SK-N-SH (cell line): Measurements from ENCODE around the gene SOCS3. TPM values are rescaled to one million over a fixed set of nuclear protein-coding genes. Genes with fewer than 3 reads are reported as not detected.

Experiments used
- CTCF ChIA-PET: fragments of 300-600, 350-600 bp; formaldehyde crosslinking; extraction: SDS; loops from one replicate; lab custom pipeline; 2021; lab: Yijun Ruan, JAX
- POLR2A ChIA-PET: fragments of 350-600 bp; sonication (Branson Sonifier 250); formaldehyde crosslinking; extraction: SDS; loops from one replicate; lab custom pipeline; 2020; ENCODE audit warnings: antibody characterized with exemption, inconsistent platforms; lab: Yijun Ruan, JAX
- DNase-seq: peaks from one replicate; pipeline ENCODE4 v3.0.0; 2012
- H2AFZ ChIP-seq: fragments of 200-600 bp; sonication (generic); 2 replicates; pipeline ENCODE4 v1.8.1; 2016; ENCODE audit warnings: antibody characterized with exemption, mild to moderate bottlenecking, low read depth
- H3F3A ChIP-seq: fragments of 200-600 bp; sonication (generic); replicated peaks from 2 replicates; pipeline ENCODE3; 2016; ENCODE audit warnings: antibody characterized with exemption, mild to moderate bottlenecking; ENCODE audit not compliant: insufficient read depth
- H3K27ac ChIP-seq, 2 experiments: fragments of 200-500 bp in 1 of 2; fragments of 200-600 bp in 1 of 2; sonication (Bioruptor generic) in 1 of 2; sonication (generic), shearing (Covaris generic) in 1 of 2; 2 replicates each; pipeline versions ENCODE4 v1.5.1 to v1.6.1; 2014 to 2016; ENCODE audit warnings: low read depth in 2 of 2, inconsistent platforms in 1 of 2, low read length in 1 of 2, mild to moderate bottlenecking in 1 of 2, mixed read lengths in 1 of 2
- H3K27me3 ChIP-seq: fragments of 200-600 bp; sonication (generic), shearing (Covaris generic); 2 replicates; pipeline ENCODE4 v1.6.1; 2016; ENCODE audit warnings: mixed run types; ENCODE audit not compliant: insufficient read depth
- H3K36me3 ChIP-seq, 2 experiments: fragments of 200-500 bp in 1 of 2; fragments of 200-600 bp in 1 of 2; sonication (Bioruptor generic) in 1 of 2; sonication (generic) in 1 of 2; replicated peaks in 1 of 2; 2 replicates each; pipeline versions ENCODE3 to v1.5.1; 2014 to 2016; ENCODE audit warnings: low read length in 1 of 2, mild to moderate bottlenecking in 1 of 2; ENCODE audit not compliant: insufficient read depth in 2 of 2, control insufficient read depth in 1 of 2
- H3K4me1 ChIP-seq, 2 experiments: fragments of 200-500 bp in 1 of 2; fragments of 200-600 bp in 1 of 2; sonication (Bioruptor generic) in 1 of 2; sonication (generic), shearing (Covaris generic) in 1 of 2; 2 replicates each; pipeline versions ENCODE4 v1.5.1 to v1.6.1; 2014 to 2016; ENCODE audit warnings: low read depth in 1 of 2, low read length in 1 of 2, mixed run types in 1 of 2; ENCODE audit not compliant: insufficient read depth in 2 of 2, control insufficient read depth in 1 of 2
- H3K4me2 ChIP-seq: fragments of 200-600 bp; sonication (generic), shearing (Covaris generic); 2 replicates; pipeline ENCODE4 v1.6.1; 2017; ENCODE audit warnings: mixed run types
- H3K4me3 ChIP-seq, 2 experiments: fragments of 200-500 bp in 1 of 2; fragments of 200-600 bp in 1 of 2; sonication (Bioruptor generic) in 1 of 2; sonication (generic), shearing (Covaris generic) in 1 of 2; 2 replicates each; pipeline versions ENCODE4 v1.5.1 to v1.8.1; 2014 to 2016; ENCODE audit warnings: low read depth in 2 of 2, inconsistent platforms in 1 of 2, low read length in 1 of 2, mild to moderate bottlenecking in 1 of 2, mixed read lengths in 1 of 2, moderate library complexity in 1 of 2
- H3K79me2 ChIP-seq: fragments of 200-600 bp; sonication (generic); 2 replicates; pipeline ENCODE4 v1.8.1; 2017; ENCODE audit warnings: mild to moderate bottlenecking; ENCODE audit not compliant: insufficient read depth
- H3K9ac ChIP-seq: fragments of 200-600 bp; sonication (generic); 2 replicates; pipeline ENCODE4 v1.6.1; 2017; ENCODE audit warnings: mixed run types
- H3K9me2 ChIP-seq: fragments of 200-600 bp; sonication (generic); 2 replicates; pipeline ENCODE4 v1.6.1; 2017; ENCODE audit warnings: mixed run types
- H3K9me3 ChIP-seq: fragments of 200-600 bp; sonication (generic); 2 replicates; pipeline ENCODE4 v1.6.1; 2017; ENCODE audit warnings: mixed run types, mild to moderate bottlenecking, moderate library complexity
- H4K20me1 ChIP-seq: fragments of 200-600 bp; sonication (generic); 2 replicates; pipeline ENCODE4 v1.6.1; 2017; ENCODE audit warnings: mild to moderate bottlenecking, mixed run types; ENCODE audit not compliant: insufficient read depth
- CHD2 ChIP-seq: fragments of 150-350 bp; IDR thresholded peaks from 2 replicates; pipeline ENCODE4 v1.6.1; 2018; ENCODE audit warnings: low read length; ENCODE audit not compliant: partially characterized antibody
- CTCF ChIP-seq: fragments of 200-600 bp; sonication (generic); IDR thresholded peaks from 2 replicates; pipeline ENCODE4 v1.6.1; 2017; ENCODE audit warnings: antibody characterized with exemption, mild to moderate bottlenecking, moderate library complexity
- EP300 ChIP-seq, 2 experiments: IDR thresholded peaks; 2 replicates each; pipeline versions ENCODE4 v1.4.0 to v1.6.1; 2012; ENCODE audit warnings: borderline replicate concordance in 1 of 2, low read depth in 1 of 2, low read length in 1 of 2
- IRF3 ChIP-seq: fragments of 150-350 bp; IDR thresholded peaks from 2 replicates; pipeline ENCODE4 v1.6.1; 2016; ENCODE audit warnings: mild to moderate bottlenecking, low read depth, low read length
- MAX ChIP-seq: IDR thresholded peaks from 2 replicates; pipeline ENCODE4 v1.4.0; 2012; ENCODE audit warnings: low read depth
- NFIC ChIP-seq: IDR thresholded peaks from 2 replicates; pipeline ENCODE4 v1.4.0; 2012; ENCODE audit warnings: borderline replicate concordance
- PBX3 ChIP-seq: IDR thresholded peaks from 2 replicates; pipeline ENCODE4; 2012
- POLR2AphosphoS5 ChIP-seq: IDR thresholded peaks from 2 replicates; pipeline ENCODE4 v1.6.1; 2012; ENCODE audit warnings: low read depth, low read length
- RCOR1 ChIP-seq: fragments of 150-350 bp; IDR thresholded peaks from 2 replicates; pipeline ENCODE4 v1.6.1; 2017; ENCODE audit warnings: antibody characterized with exemption, low read length
- SMC3 ChIP-seq: IDR thresholded peaks from 2 replicates; pipeline ENCODE4 v1.6.1; 2012; ENCODE audit warnings: low read depth, low read length, improper control_type of control experiment
- TAF1 ChIP-seq: IDR thresholded peaks from 2 replicates; pipeline ENCODE4 v1.6.1; 2012; ENCODE audit warnings: low read depth, mild to moderate bottlenecking, low read length, moderate library complexity, borderline replicate concordance
- TCF12 ChIP-seq: IDR thresholded peaks from 2 replicates; pipeline ENCODE4 v1.4.0; 2012
- USF1 ChIP-seq: IDR thresholded peaks from 2 replicates; pipeline ENCODE4 v1.4.0; 2012; ENCODE audit warnings: low read depth, borderline replicate concordance
- YY1 ChIP-seq: IDR thresholded peaks from 2 replicates; pipeline ENCODE4 v1.4.0; 2012; ENCODE audit warnings: low read depth, mild to moderate bottlenecking
- ZBTB33 ChIP-seq: IDR thresholded peaks from 2 replicates; pipeline ENCODE4 v1.4.0; 2012; ENCODE audit warnings: low read depth, borderline replicate concordance
- WGBS: methylation state at CpG from one replicate; pipeline ENCODE4 v1.1.6; 2017; ENCODE audit warnings: low lambda C conversion rate; 5-methylcytosine and 5-hydroxymethylcytosine counted together
- polyA plus RNA-seq, 3 experiments: library from polyadenylated mRNA; depleted of rRNA; stranded (reverse); fragments of >200 nt; gene quantifications; 2 replicates each; pipeline ENCODE4 v1.2.3, GENCODE V29; 2012

The SOCS3 gene
- polyA plus RNA-seq, 1 of the 3 experiments (the other 2 are of a cell fraction): 24.9 TPM

GRCh38 chr17:78343543-78344201 is 16.2 kb downstream of the SOCS3 start (continued):
- TF ChIP-seq TCF12: no peak
- no peak for TF ChIP-seq IRF3

GRCh38 chr17:78343187-78343542 is 16.7 kb downstream of the SOCS3 start:
- Histone ChIP-seq H3K27me3 (no peaks in the 10 kb centered on the region), H3K4me2 (peak overlapping the region; percentile 70), H3K9me2 (no peaks in the 10 kb centered on the region), H4K20me1 (no peaks in the 10 kb centered on the region), H3K9me3 (no peaks in the 10 kb centered on the region), H3K4me3 (peak overlapping the region in 1 of 2 experiments; percentile 31; a peak in 2 of 4 replicates), H3K27ac (peak overlapping the region; percentile 72 to 95), H2AFZ (peak overlapping the region; percentile 1; the same call in 1 of the 2 replicates), H3F3A (peaks cover 34% of the 10 kb centered on the region), H3K4me1 (peaks cover 31 to 39% of the 10 kb centered on the region in 2 experiments; a peak in 3 of 4 replicates), H3K79me2 (no peaks in the 10 kb centered on the region), H3K36me3 (no peaks in the 10 kb centered on the region), H3K9ac (peak overlapping the region; percentile 74)
- peak; percentile 62 for DNase-seq
- 21% methylated on average over 2 of the region's 5 CpGs for WGBS
- ChIA-PET POLR2A (no interaction called here), CTCF (interaction anchor here (1.9 to 3.0 kb wide), 3 partner anchors 14 to 78 kb away, joined by 6 to 20 read pairs (median 6); partner anchors contain the start of gene SOCS3)
- TF ChIP-seq EP300 (IDR thresholded peaks at IDR 0.05; ENCODE audit: borderline replicate concordance in 1 of 2, low read depth in 1 of 2, low read length in 1 of 2) (peak in 1 of 2 experiments; percentile 71; a peak in 2 of 4 replicates), MAX (peak; percentile 41; the same call in 1 of the 2 replicates), SMC3 (0 out of 2 replicates have a peak, but pooled peaks have one; percentile 2), NFIC (peak; percentile 89; the same call in 1 of the 2 replicates), ZBTB33 (peak; percentile 7; the same call in 1 of the 2 replicates), USF1 (peak; percentile 47; the same call in 1 of the 2 replicates), TCF12 (peak; percentile 54; the same call in 1 of the 2 replicates), YY1 (0 out of 2 replicates have a peak, but pooled peaks have one; percentile 0), CTCF (0 out of 2 replicates have a peak, but pooled peaks have one; percentile 4), POLR2AphosphoS5 (no peak), PBX3 (peak; percentile 74), TAF1 (0 out of 2 replicates have a peak, but pooled peaks have one; percentile 25), RCOR1 (no peak), CHD2 (no peak)
